ENCODE measurements around the gene DHX57. TPM values are rescaled to one million over a fixed set of nuclear protein-coding genes. Genes with fewer than 3 reads are reported as not detected.

Gene DHX57
- total RNA-seq, 1 experiment from 2014 or later: 27.5 TPM

DNA sequence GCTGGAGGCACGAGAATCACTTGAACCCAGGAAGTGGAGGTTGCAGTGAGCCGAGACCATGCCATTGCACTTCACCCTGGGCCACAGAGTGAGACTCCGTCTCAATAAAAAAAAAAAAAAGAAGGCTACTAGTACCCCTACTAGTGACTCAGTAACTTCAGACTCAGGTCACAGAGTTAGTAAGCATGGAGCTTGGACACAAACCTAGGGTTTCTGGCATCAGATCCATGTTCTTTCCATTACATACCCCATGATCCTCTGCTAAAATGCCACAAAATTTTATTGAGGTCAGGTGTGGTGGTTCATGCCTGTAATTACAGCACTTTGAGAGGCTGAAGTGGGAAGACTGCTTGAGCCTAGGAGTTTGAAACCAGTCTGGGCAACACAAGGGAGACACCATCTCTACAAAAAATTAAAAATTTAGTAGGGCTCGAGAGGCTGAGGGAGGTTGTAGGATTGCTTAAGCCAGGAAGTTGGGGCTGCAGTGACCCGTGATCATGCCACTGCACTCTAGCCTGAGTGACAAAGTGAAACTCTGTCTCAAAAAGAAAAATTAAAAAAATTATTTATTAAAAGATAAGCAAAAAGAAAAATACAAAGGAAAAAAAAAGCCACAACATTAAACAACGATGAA, 45.1 kb downstream of the DHX57 start:
- H2BK20ac ChIP-seq (ENCODE audit: low read depth, low read length, poor library complexity, severe bottlenecking): no peak overlapping the region
- H2AFZ ChIP-seq (ENCODE audit: low read length): no peak overlapping the region
- no peak overlapping the region for H3K56ac ChIP-seq (ENCODE audit: insufficient read length, low read depth, low read length)
- H3K14ac ChIP-seq (ENCODE audit: insufficient read depth, low read length): no peak overlapping the region
- no peaks in the 10 kb centered on the region for H3K4me1 ChIP-seq (ENCODE audit: insufficient read depth, low read length)
- H4K8ac ChIP-seq (replicated peaks; ENCODE audit: insufficient read length, low read depth, low read length): no peak overlapping the region
- H4K5ac ChIP-seq (ENCODE audit: insufficient read length, low read depth, low read length): no peak overlapping the region
- H3K4ac ChIP-seq (ENCODE audit: low read depth, low read length): no peak overlapping the region
- no peak overlapping the region for H2BK15ac ChIP-seq (ENCODE audit: low read depth, low read length)
- no peak overlapping the region for H3K4me3 Mint-ChIP-seq
- peaks cover 6 to 8% of the 10 kb centered on the region in 2 experiments; a peak in 2 of 4 replicates for H3K4me1 Mint-ChIP-seq
- peaks cover 2 to 36% (median 22%) of the 10 kb centered on the region in 3 experiments; a peak in 5 of 7 replicates for H3K36me3 Mint-ChIP-seq (ENCODE audit: insufficient read depth in 1 of 3, low read depth in 3 of 3)
- H3K27ac Mint-ChIP-seq: no peak overlapping the region
- no peaks in the 10 kb centered on the region for H3K79me2 ChIP-seq (ENCODE audit: insufficient read depth, low read length)
- H2BK12ac ChIP-seq (ENCODE audit: insufficient read length, low read depth, low read length): no peak overlapping the region
- H3K9me3 ChIP-seq (ENCODE audit: control insufficient read depth, low read depth, low read length): no peaks in the 10 kb centered on the region
- H2BK120ac ChIP-seq (ENCODE audit: low read depth, low read length, poor library complexity, severe bottlenecking): no peak overlapping the region
- H3K23me2 ChIP-seq (ENCODE audit: insufficient read length, low read depth, low read length, poor library complexity, severe bottlenecking): no peaks in the 10 kb centered on the region
- no peak overlapping the region for H3K4me2 ChIP-seq (ENCODE audit: insufficient read depth, insufficient read length, low read length)
- H4K20me1 ChIP-seq (ENCODE audit: control insufficient read depth, insufficient read depth, insufficient read length): no peaks in the 10 kb centered on the region
- no peak overlapping the region for H3K18ac ChIP-seq (ENCODE audit: insufficient read length, low read depth, low read length)
- no peak overlapping the region for H3T11ph ChIP-seq (ENCODE audit: low read length)
- no peak for DNase-seq
- H2BK5ac ChIP-seq (ENCODE audit: insufficient read length, low read length): no peak overlapping the region
- H3K27me3 ChIP-seq (ENCODE audit: insufficient read depth, low read length): no peaks in the 10 kb centered on the region
- H3K27me3 Mint-ChIP-seq (ENCODE audit: low read depth): no peaks in the 10 kb centered on the region
- no peaks in the 10 kb centered on the region for H3K79me1 ChIP-seq (ENCODE audit: insufficient read depth, low read depth, low read length, poor library complexity, severe bottlenecking)
- no peak overlapping the region for H3K23ac ChIP-seq (ENCODE audit: insufficient read length, low read depth, low read length)
- no peak overlapping the region for H3K9ac ChIP-seq (ENCODE audit: extremely low read depth, insufficient read length, low read length)
- WGBS (ENCODE audit: extremely low coverage, insufficient read length, low lambda C conversion rate): no CpG with 5 or more reads among the region's 6 CpGs
- H3K9me3 Mint-ChIP-seq: no peaks in the 10 kb centered on the region
- H2AK5ac ChIP-seq (ENCODE audit: insufficient read length, low read length): no peak overlapping the region
- no peak overlapping the region for H4K91ac ChIP-seq (ENCODE audit: insufficient read length, low read depth, low read length)
- H3K27ac ChIP-seq (ENCODE audit: insufficient read length, low read depth, low read length): no peak overlapping the region
- TF ChIP-seq, protein P1, sequence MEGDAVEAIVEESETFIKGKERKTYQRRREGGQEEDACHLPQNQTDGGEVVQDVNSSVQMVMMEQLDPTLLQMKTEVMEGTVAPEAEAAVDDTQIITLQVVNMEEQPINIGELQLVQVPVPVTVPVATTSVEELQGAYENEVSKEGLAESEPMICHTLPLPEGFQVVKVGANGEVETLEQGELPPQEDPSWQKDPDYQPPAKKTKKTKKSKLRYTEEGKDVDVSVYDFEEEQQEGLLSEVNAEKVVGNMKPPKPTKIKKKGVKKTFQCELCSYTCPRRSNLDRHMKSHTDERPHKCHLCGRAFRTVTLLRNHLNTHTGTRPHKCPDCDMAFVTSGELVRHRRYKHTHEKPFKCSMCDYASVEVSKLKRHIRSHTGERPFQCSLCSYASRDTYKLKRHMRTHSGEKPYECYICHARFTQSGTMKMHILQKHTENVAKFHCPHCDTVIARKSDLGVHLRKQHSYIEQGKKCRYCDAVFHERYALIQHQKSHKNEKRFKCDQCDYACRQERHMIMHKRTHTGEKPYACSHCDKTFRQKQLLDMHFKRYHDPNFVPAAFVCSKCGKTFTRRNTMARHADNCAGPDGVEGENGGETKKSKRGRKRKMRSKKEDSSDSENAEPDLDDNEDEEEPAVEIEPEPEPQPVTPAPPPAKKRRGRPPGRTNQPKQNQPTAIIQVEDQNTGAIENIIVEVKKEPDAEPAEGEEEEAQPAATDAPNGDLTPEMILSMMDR (conservative IDR thresholded peaks at IDR 0.05): no peak

Data from H9 (cell line).